ENCODE data around the gene CRTAC1.
A peak's percentile ranks its signal among the peaks of the same experiment; 100 is the strongest.

The CRTAC1 gene

DNA sequence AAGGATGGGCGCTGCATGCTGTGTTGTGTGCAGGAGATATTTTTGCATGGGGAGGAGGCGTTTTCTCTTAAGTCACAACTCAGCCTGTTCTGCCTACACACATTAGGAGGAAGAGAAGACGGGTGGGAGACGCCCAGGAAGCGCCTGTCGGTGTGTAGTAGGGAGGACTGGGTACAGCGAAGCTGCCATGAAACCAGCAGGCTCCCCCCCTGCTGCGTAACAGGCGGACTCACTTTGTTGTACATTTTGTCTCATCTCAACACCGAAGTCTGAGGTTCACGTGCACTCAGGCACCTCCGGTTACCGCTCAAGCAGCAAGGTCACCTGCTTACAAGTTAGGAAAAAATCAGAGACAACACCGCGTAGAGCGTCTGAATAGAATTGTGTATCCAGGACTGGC lies 56.3 kb downstream of the CRTAC1 start:
- DNase-seq: no peak

DNA sequence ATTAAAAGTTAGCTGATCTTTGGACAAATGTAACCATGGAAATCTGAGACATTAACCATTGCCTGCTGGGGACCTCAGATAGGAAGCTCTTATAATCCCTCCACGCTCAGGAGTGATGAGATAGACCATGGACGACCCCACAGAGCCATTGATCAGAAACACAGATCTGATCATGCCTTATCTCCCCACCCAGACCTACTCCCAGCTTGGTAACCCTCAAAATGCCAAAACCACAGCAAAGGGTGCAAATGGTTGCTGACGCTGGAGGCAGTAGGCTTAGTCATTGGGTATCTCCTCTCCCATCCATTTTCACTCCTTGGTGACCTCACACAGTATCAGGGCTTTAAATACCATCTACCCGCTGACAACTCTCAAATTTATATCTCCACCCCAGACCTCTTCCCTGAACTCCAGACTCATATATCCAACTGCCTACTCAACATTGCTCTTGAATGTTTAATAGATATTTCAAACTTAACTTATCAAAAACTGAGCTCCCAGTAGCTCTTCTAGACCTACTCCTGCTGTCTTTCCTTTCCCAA lies 60.8 kb downstream of the CRTAC1 start:
- no peak for DNase-seq

DNA sequence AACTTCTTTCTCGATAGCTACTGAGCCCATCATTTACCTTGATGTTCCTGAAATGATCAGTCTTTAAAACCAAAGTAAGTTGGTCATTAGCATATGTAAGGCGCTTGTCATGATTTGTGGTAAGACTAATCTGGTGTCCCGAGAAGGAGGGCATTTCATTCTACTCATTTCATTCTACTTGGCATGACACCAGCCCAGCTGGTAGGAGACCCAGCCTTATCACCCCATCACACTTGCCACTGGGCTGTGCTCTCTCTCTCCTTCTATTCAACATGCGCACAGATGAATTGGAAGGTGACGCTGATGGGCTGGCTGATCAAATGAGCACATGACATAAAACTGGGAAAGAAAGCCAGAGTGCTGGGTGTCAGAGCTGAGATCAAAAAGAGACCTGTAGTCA lies 65.7 kb downstream of the CRTAC1 start:
- no peak for DNase-seq

DNA sequence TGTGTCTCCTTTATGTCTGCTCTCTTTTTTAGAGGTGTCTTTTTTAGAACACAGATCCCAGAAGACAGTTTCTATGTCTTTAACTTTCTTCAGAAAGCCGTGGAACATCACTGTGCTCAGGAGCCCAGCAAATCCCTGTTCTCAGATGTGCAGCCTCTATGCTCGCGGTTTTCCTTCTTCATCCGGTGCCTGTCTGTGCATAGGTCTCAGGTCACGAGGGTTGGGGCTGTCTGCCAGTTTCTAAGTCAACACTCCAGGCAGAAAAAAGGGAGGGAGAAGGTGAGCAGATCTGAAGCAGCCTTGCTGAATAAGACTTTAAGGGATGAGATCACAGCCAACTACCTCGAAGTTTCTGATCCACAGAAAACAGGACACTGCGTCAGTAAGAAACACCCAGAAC lies 68.5 kb downstream of the CRTAC1 start:
- no peak for DNase-seq

DNA sequence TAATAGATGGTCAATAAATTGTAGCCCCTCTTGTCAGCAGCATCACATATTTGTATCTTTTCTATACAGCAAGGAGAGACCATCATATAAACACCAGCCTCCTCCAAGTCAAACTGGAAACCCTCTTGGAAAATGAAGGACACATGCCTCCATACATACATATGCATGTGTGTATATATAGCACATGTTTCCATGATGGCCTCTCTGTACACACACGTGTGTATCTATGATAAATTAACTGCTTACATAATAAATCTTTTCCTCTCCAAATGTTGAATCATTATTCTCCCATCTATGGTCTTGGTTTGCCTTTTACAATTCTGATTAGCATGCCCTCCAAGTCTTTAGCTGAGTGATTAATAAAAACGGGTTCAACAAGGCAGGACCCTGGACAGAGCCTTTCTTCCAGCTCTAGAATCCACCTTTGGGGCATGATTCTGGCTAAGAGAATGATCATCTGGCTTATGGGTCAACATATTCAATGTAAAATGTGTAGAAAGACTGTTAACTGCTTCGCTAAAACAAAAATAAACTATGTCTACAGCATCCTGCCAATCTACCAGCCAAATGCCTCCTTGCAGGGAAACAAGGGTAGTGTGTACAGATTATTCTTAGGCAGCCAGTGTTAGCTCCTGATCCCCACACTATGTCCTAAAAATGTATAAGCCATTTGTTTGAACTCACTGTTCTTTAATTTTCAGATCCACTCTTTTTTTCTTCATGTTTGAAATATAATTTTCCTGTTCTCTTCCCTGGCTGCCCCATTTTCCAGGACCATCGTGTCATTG lies 70.0 kb downstream of the CRTAC1 start:
- no peak for DNase-seq

DNA sequence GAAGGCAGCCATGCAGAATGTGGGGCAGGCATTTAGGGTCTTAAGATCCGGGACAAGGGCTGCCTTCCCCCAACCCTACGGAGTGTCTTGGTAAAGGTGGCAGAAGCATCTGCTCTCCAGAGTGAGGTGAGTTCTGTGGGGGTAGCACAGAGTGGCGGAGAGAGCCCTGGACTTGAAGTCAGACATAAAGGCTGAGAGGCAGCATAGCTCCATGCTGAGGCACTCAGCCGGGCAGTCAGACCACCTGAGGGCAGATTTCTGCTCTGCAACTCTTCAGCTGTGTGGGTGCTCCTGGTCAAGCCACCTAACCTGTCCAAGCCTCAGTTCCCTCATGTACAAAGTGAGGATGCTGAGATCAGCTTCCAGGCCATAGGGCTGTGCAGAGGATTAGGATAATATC lies 81.0 kb downstream of the CRTAC1 start:
- no peak for DNase-seq

DNA sequence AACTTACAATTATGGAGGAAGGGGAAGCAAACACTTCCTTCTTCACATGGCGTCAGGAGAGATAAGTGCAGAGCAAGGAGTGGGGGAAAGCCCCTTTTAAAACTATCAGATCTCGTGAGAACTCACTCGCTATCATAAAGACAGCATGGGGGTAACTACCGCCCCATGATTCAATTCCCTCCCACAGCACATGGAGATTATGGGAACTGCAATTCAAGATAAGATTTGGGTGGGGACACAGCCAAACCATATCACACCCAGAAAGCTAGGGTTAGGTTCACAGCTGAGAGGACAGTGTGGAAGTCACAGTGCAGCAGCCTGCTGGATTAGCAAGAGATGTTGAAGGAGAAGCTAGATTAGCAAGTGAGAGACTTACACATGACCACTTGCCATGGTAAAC lies 81.6 kb downstream of the CRTAC1 start:
- DNase-seq: no peak

DNA sequence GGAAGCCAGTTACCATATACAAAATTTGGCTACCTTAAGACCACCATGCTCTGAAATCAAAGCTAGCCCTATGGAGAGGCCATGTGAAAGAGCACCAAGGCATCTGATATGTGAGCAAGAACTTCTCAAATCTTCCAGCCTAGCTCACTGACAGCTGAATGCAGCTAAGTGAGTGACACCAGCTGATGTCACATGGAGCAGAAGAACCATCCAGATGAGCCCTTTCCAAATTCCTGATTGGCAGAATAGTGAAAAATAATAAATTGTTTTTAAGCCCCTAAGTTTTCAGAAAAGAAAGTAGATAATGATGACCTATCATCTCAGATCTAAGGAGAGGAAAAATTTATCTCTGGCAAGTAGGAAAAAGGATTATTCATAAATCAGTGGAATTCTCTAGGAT lies 85.6 kb downstream of the CRTAC1 start:
- DNase-seq: no peak

DNA sequence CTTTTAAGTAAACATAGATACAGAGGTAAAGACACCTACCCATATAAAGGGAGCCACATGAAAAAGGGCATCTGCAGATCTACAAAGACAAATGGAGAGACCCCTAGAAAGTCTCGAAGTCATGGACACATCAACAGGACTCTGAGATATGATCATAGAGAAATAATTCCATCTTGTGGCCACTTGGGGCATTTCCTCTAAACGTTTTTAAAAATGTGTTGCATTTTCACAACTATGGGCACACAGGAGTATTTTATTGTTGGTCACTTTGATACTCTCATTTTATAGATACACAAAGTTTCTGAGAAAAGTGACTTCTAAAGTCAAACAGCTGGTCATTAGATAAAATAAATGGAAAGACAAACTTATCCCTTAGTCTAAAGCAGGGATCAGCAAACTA lies 87.1 kb downstream of the CRTAC1 start:
- DNase-seq: no peak

DNA sequence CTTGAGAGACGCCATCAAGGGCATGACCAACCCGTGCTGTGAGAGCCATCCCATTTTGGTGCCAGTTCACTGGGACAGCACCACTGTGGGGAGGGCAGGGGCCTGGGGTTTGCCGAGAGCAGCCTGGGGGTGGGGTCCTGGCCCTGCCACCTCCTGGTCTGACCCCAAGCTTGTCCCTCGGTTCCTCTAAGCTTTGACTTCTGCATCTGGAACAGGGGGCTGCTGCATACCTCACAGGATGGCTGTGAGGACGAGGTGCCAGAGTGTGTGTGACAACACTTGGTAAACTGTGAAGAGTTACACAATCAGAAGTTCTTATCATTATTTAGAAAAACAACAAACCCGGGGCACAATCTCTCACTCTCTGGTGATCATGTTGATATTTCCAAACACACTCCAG lies 89.9 kb downstream of the CRTAC1 start:
- no peak for DNase-seq

DNA sequence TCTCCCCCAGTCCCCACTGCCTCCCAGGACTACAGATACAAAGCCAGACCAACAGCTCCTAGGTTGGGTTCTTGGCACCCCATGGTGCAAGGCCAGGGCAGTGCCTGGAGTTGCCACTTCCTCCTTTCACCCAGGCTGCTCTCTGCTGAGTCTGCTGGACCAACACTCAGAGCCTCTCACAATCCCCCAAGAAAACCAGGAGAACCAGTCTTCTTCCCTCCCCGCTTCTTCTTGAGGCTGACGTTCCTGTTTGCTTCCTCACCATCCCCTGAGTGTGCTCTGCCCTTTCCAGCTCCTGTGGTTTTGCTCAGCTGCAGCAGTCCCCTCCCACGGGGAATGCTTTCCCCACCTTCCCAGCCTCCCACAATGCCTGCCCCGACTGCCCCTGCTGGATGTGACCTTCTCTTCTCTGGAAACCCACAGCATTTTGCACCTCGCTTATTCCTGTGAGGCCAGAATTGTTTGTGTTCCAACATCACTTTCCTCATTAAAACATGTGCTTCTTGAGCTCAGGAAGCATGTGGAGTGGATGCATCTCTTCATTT lies 90.9 kb downstream of the CRTAC1 start:
- peak; percentile 62 for DNase-seq

DNA sequence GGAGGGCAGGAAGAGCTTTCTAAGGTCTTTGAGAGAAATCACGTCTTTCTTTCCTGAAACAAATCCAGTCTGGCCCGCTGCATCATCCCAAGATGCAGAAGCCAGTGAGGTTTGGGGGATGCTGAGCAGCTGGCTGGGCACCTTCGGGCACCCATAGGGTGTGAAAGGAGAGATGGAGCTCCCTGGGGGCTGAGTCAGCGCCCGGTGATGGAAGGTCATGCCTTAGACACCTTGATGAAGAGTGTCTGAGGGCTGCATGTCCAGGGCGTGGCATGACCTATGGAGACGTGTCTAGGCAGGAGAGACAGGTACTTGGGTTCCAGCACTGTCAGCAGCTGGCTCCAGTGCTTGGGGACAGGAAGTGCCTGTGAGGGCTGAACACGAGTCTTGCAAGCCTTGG lies 92.5 kb downstream of the CRTAC1 start:
- DNase-seq: no peak

DNA sequence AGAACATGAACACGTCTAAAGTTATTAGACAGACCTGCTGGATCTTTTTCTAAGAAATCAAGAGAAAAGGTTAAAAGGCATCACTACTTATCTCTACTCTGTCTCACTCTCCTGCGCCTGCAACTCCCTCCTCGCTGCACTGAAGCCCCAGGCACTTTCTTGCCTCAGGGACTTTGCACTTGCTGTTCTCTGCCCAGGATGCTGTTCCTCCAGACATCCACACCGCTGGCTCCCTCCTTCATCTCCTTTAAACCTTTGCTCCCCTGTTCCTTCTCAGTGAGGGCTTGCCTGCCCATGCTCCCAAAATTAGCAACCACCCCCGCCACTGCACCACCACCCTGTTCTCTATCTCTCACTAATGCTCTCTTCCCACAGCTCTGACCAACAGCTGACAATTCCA lies 93.4 kb downstream of the CRTAC1 start:
- no peak for DNase-seq

DNA sequence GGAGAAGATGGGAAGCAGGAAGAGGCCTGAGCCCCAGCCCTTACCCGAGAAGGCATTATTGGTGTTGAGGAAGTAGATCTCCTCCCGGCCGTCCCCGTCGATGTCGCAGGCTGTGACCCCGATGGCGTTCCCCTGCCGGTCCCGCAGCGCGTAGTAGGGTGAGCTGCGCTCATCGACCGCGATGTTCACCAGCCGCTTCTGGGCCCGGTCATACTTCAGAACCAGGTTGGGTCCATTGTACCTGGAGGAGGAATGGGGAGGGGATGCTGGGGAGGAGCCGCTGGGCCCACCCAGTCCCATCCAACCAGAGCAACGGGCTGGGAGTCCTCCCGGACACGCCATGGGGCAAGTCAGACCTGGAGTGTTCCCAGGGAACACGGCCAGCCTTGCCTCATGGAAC lies 94.3 kb downstream of the CRTAC1 start:
- no peak for DNase-seq

DNA sequence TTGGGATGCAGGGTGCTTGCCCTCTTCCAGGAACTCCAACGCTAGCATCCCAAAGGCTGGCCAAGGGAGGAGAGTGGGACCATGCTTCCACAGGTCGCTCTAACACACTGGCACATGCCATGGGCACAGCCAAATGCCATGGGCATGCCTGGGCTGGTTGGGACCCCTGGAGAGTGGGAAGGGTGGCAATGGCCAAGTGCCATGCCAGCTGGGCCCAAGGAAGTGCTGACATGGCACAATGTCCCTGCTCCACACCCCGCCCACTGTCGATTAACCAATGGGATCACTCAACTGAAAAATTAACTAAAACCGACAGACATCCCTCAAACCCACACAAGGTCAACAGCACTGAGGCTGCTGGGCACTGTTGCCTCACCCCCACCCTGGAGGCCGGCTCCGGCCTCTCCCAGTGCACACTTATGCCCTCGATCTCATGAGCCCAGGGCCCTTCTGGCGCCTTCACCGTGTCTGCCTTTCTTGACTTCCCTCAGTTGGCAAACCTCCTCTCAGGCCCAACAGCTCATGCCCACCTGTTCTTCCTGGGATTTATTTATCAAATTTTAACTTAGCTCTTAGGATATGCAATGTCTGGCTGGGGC lies 97.4 kb downstream of the CRTAC1 start:
- DNase-seq: no peak

DNA sequence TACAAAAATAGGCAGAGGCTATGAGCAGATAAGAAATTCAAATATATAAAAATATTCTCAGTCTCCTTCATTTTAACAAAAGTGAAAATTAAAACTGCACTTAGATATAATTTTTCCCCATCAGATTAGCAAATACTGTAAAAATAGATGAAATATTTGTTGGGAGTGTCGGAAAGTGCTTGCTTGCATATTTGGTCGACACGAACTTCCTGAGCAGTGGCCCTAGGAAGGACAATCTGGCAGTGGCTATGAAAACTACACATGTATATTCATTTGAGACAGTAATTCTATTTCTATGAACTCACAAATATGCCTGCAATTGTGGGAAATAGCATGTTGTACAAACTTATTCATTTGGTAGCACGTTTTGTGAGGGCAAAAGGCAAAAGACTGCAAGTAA lies 99.4 kb downstream of the CRTAC1 start:
- no peak for DNase-seq

DNA sequence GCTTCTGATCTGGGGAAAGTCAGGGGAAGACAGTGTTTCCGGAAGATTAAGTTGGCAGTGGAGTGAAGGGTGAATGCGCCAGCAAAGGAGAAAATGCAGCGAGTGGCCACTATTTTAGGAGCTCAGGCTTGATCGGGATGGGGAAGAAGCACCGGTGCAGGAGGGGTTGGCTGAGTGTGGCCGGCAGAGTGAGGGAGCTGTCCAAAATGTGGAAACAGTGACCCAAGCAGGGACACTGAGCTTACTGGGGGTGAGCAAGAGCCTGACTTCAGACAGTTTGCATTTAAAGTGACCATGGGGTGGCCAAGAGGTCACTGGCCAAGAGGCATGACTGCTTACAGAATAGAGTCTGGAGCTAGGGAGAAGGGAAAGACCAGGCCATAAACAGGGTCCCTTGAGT lies 101.5 kb downstream of the CRTAC1 start:
- no peak for DNase-seq

DNA sequence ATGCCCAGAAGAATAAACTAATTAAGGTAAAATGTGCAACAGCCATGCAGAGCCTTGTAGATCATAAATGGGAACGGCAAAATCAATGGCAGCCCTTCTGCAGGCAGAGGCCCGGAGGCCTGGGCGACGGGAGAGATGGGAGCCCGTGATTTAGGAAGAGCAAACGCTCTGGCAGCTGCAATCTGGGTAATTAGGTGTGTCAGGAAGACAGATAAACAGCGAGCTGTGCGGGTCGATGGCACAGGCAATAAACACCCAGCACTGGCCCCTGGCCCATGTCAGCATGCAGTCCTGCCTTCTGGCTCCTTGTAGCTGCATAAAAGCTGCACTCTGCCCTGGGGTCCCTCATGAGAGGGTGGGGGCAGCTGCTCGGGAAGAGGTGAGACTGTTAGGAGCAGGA lies 102.8 kb downstream of the CRTAC1 start:
- DNase-seq: no peak

DNA sequence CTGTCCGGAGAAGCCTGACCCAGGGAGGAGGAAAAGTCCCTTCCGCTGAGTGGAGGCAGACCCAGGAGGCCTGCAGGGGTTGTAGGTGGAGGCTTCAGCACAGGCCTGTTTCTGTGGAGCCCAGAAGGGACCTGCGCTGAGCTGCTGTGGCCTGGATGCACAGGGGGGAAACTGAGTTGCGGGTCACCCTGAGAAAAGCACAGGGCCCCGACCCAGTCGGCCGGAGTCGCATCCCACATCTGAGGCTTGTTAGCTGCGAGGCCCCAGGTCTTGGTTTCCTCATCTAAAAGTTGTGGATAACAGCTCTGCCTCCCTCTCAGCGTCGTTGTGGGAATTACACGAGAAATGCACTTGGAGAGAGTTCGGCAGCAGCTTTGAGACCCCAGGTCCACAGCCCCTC lies 104.4 kb downstream of the CRTAC1 start:
- no peak for DNase-seq

DNA sequence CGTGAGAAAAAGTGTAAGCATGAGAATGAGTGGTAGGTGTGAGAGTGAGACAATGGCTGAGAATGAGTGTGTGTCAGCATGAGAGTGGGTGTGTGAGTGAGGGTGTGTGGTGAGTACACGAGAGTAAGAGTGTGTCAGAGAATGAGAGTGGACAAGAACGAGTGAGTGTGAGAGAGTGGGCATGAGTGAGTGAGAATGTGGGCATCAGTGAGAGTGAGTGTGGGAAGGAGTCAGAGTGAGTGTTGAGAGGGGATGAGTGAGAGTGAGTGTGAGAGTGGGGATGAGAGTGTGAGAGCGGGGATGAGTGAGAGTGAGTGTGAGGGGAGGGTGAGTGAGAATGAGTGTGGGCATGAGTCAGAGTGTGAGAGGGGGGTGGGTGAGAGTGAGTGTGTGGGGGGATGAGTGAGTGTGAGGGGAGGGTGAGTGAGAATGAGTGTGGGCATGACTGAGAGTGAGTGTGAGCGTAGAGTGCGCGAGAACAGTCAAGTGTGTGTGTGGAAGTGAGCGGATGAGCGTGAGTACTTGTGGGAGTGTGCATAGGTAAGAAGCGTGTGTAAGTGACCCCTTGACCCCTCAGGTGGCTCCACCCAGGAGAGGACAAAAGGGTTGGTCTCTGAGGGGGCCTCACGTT lies 105.0 kb downstream of the CRTAC1 start:
- DNase-seq: no peak

DNA sequence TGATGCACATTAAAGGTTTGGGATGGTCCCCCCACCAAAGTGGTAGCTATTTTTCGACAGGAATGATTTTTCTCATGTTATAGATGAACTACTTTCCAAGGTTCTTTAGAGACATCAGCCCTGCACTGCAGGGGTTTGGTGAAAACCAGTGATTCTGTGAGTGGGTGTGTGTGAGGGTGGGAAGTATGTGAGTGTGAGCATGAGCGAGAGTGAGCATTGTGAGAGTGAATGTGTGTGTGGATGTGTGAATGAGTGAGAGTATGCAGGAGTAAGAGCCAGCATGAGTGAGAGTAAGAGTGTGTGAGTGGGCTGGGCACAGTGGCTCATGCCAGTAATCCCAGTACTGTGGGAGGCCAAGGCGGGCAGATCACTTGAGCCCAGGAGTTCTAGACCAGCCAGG lies 105.7 kb downstream of the CRTAC1 start:
- no peak for DNase-seq

DNA sequence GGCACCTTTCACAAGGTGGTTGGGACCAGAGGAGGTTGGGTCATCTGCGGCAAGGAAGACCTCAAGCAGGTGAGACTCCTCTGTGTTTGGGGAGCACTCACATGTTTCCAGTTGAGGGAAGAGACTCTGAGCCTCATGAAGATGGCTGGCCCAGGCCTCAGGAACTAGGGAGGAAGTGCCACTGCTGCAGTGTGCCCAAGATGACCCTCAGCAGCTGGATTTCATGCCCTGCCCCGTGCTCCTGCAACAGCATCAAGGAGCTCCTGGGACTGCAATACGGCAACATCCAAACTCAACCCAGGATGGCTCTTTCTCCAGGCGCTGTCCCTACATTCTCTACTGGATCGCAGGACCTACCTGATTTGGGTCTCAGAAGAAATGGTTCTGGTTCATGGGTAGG lies 106.9 kb downstream of the CRTAC1 start:
- no peak for DNase-seq

DNA sequence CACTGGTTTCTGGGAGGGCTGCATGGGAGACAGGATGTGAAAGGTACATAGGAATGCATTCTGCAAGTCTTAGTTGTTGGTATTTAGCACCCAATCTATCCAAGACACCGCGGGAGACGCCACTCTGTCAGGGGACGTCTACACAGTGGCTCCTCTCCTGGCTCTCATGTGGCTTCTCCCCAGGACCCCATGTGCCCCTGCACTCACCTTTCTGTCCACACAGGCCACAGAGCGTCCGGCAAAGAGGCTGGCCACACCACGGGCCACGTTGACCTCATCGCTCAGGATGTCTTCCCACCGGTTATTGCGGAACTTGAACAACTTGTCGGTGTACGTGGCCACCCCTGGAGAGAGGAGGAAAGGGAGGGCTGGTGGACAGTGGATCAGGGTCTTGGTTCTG lies 107.4 kb downstream of the CRTAC1 start:
- DNase-seq: no peak

All from islet precursor cell (in vitro differentiated cells).